Central memory CD8-positive, alpha-beta T cell (primary cell): ENCODE results near the gene CUEDC1.
A peak's percentile ranks its signal among the peaks of the same experiment; 100 is the strongest.

Experiments
- ATAC-seq: fragments of 150-1000 bp; cut with Tn5 transposase; replicated peaks from 2 replicates; pipeline ENCODE4 v1.10.0; 2022; ENCODE audit warnings: mild to moderate bottlenecking, moderate FRiP score, moderate number of reproducible peaks; ENCODE audit not compliant: poor library complexity, severe bottlenecking; ENCODE audit errors: extremely low read depth
- DNase-seq, 2 donors: peaks; one replicate each; pipeline ENCODE4 v3.0.0; 2021; ENCODE audit warnings: low spot score in 2 of 2
- H3K27ac Mint-ChIP-seq: one replicate; pipeline ENCODE4 v1.8.0; 2022; ENCODE audit warnings: low read depth, mild to moderate bottlenecking, moderate library complexity, mixed read lengths
- H3K27me3 Mint-ChIP-seq: one replicate; pipeline ENCODE4 v1.8.0; 2022; ENCODE audit warnings: mixed read lengths
- H3K36me3 Mint-ChIP-seq: one replicate; pipeline ENCODE4 v1.8.0; 2022; ENCODE audit warnings: mild to moderate bottlenecking, moderate library complexity, mixed read lengths; ENCODE audit not compliant: insufficient read depth
- H3K4me1 Mint-ChIP-seq: one replicate; pipeline ENCODE4 v1.8.0; 2022; ENCODE audit warnings: mixed read lengths
- H3K4me3 Mint-ChIP-seq: one replicate; pipeline ENCODE4 v1.8.0; 2022; ENCODE audit warnings: mild to moderate bottlenecking, moderate library complexity, mixed read lengths
- H3K9me3 Mint-ChIP-seq: one replicate; pipeline ENCODE4 v1.8.0; 2022; ENCODE audit warnings: mixed read lengths

Gene CUEDC1

GRCh38 chr17:57955183-57955931 is at the start of gene CUEDC1:
Gene CUEDC1 (minus strand): TSS chr17:57955412. CDS start chr17:57885564, 69,848 bp downstream.
- DNase-seq (peak; percentile 31 to 44), ATAC-seq (peak; percentile 57)
- Mint-ChIP-seq H3K4me1 (peaks cover 37% of the 10 kb centered on the region), H3K4me3 (peak within 1 kb of the TSS; percentile 81), H3K27me3 (peaks cover 33% of the 10 kb centered on the region), H3K9me3 (no peaks in the 10 kb centered on the region), H3K36me3 (peaks cover 3% of the 10 kb centered on the region), H3K27ac (no peak within 1 kb of the TSS)

- ATAC-seq (no peak), DNase-seq (no peak)
- Mint-ChIP-seq H3K27ac (peak overlapping the region; percentile 44), H3K36me3 (peaks cover 72% of the 10 kb centered on the region), H3K9me3 (no peaks in the 10 kb centered on the region), H3K27me3 (no peaks in the 10 kb centered on the region), H3K4me3 (peak overlapping the region; percentile 31), H3K4me1 (peaks cover 68% of the 10 kb centered on the region)
Observed at GRCh38 chr17:58004060-58004459, 48.8 kb upstream of the CUEDC1 start.

GRCh38 chr17:58002973-58003372 is 47.8 kb upstream of the CUEDC1 start:
- peaks cover 68% of the 10 kb centered on the region for H3K4me1 Mint-ChIP-seq
- H3K9me3 Mint-ChIP-seq, result no peaks in the 10 kb centered on the region
- H3K27ac Mint-ChIP-seq, result no peak overlapping the region
- H3K4me3 Mint-ChIP-seq, result no peak overlapping the region
- peaks cover 72% of the 10 kb centered on the region for H3K36me3 Mint-ChIP-seq
- no peaks in the 10 kb centered on the region for H3K27me3 Mint-ChIP-seq
- ATAC-seq (no peak), DNase-seq (no peak)

- ATAC-seq, result no peak
- H3K27me3 Mint-ChIP-seq, result no peaks in the 10 kb centered on the region
- H3K4me1 Mint-ChIP-seq, result peaks cover 64% of the 10 kb centered on the region
- no peaks in the 10 kb centered on the region for H3K9me3 Mint-ChIP-seq
- no peak overlapping the region for H3K27ac Mint-ChIP-seq
- no peak for DNase-seq
- H3K4me3 Mint-ChIP-seq, result no peak overlapping the region
- peaks cover 70% of the 10 kb centered on the region for H3K36me3 Mint-ChIP-seq
Observed at GRCh38 chr17:58002154-58002948, 47.1 kb upstream of the CUEDC1 start.

GRCh38 chr17:58001461-58002124 is 46.4 kb upstream of the CUEDC1 start:
- no peak overlapping the region for H3K4me3 Mint-ChIP-seq
- H3K36me3 Mint-ChIP-seq, result peaks cover 66% of the 10 kb centered on the region
- H3K9me3 Mint-ChIP-seq, result no peaks in the 10 kb centered on the region
- ATAC-seq (no peak), DNase-seq (no peak)
- no peaks in the 10 kb centered on the region for H3K27me3 Mint-ChIP-seq
- no peak overlapping the region for H3K27ac Mint-ChIP-seq
- H3K4me1 Mint-ChIP-seq, result peaks cover 60% of the 10 kb centered on the region

- Mint-ChIP-seq H3K36me3 (peaks cover 48% of the 10 kb centered on the region), H3K27ac (no peak overlapping the region), H3K9me3 (no peaks in the 10 kb centered on the region), H3K4me1 (peaks cover 46% of the 10 kb centered on the region), H3K27me3 (no peaks in the 10 kb centered on the region), H3K4me3 (no peak overlapping the region)
- ATAC-seq (peak; percentile 82), DNase-seq (no peak)
Observed at GRCh38 chr17:57999496-58000017, 44.3 kb upstream of the CUEDC1 start.

GRCh38 chr17:57999010-57999495 is 43.8 kb upstream of the CUEDC1 start:
- DNase-seq (no peak), ATAC-seq (no peak)
- Mint-ChIP-seq H3K4me1 (peaks cover 44% of the 10 kb centered on the region), H3K4me3 (no peak overlapping the region), H3K36me3 (peaks cover 44% of the 10 kb centered on the region), H3K27me3 (no peaks in the 10 kb centered on the region), H3K9me3 (no peaks in the 10 kb centered on the region), H3K27ac (no peak overlapping the region)

GRCh38 chr17:57997085-57997809 is 42.0 kb upstream of the CUEDC1 start:
- no peaks in the 10 kb centered on the region for H3K27me3 Mint-ChIP-seq
- no peak for ATAC-seq
- no peak overlapping the region for H3K4me3 Mint-ChIP-seq
- no peak for DNase-seq
- no peak overlapping the region for H3K27ac Mint-ChIP-seq
- no peaks in the 10 kb centered on the region for H3K9me3 Mint-ChIP-seq
- peaks cover 29% of the 10 kb centered on the region for H3K36me3 Mint-ChIP-seq
- peaks cover 37% of the 10 kb centered on the region for H3K4me1 Mint-ChIP-seq

- Mint-ChIP-seq H3K9me3 (no peaks in the 10 kb centered on the region), H3K27ac (peak overlapping the region; percentile 41), H3K4me1 (peaks cover 32% of the 10 kb centered on the region), H3K27me3 (no peaks in the 10 kb centered on the region), H3K4me3 (peak overlapping the region; percentile 41), H3K36me3 (peaks cover 15% of the 10 kb centered on the region)
- DNase-seq (peak in 1 of 2 donors; percentile 38), ATAC-seq (peak; percentile 83)
Observed at GRCh38 chr17:57995076-57995956, 40.1 kb upstream of the CUEDC1 start.

- ATAC-seq, result no peak
- Mint-ChIP-seq H3K36me3 (peaks cover 11% of the 10 kb centered on the region), H3K27me3 (no peaks in the 10 kb centered on the region), H3K4me3 (no peak overlapping the region), H3K27ac (peak overlapping the region; percentile 7), H3K9me3 (no peaks in the 10 kb centered on the region), H3K4me1 (peaks cover 36% of the 10 kb centered on the region)
- no peak for DNase-seq
Observed at GRCh38 chr17:57994436-57994835, 39.2 kb upstream of the CUEDC1 start.
